Activated B cell treated with CpG ODN at 0.5 μM for 24 hours (primary cell): ENCODE data around the gene APOA1. TPM values are rescaled to one million over a fixed set of nuclear protein-coding genes. Genes with fewer than 3 reads are reported as not detected.

Source experiments
- ATAC-seq: fragments of 200-7000 bp; cut with Tn5 transposase; one replicate; pipeline ENCODE4 v1.10.0; 2021; ENCODE audit warnings: low read depth, mild to moderate bottlenecking, moderate library complexity
- CTCF ChIA-PET: fragments of 350-600 bp; sonication (Branson Sonifier 250); formaldehyde crosslinking; loops from one replicate; lab custom pipeline; 2021; ENCODE audit warnings: antibody characterized with exemption; lab: Charles Lee
- POLR2A ChIA-PET: fragments of 350-600 bp; sonication (Branson Sonifier 250); formaldehyde crosslinking; loops from one replicate; lab custom pipeline; 2021; ENCODE audit warnings: antibody characterized with exemption; lab: Charles Lee
- DNase-seq: peaks from one replicate; pipeline ENCODE4 v3.0.0; 2022
- H3K27ac Mint-ChIP-seq: one replicate; pipeline ENCODE4 v1.8.0; 2020; ENCODE audit warnings: mixed read lengths
- H3K27me3 Mint-ChIP-seq: one replicate; pipeline ENCODE4 v1.8.0; 2021; ENCODE audit warnings: mixed read lengths
- H3K36me3 Mint-ChIP-seq: one replicate; pipeline ENCODE4 v1.8.0; 2021; ENCODE audit warnings: low read depth, mixed read lengths
- H3K4me1 Mint-ChIP-seq: one replicate; pipeline ENCODE4 v1.8.0; 2021; ENCODE audit warnings: mixed read lengths
- H3K4me3 Mint-ChIP-seq: one replicate; pipeline ENCODE4 v1.8.0; 2020; ENCODE audit warnings: mild to moderate bottlenecking, mixed read lengths
- H3K9me3 Mint-ChIP-seq: one replicate; pipeline ENCODE4 v1.8.0; 2020; ENCODE audit warnings: mixed read lengths
- intact Hi-C: fragments of 100-400 bp; cut with micrococcal nuclease; formaldehyde crosslinking; loops from one replicate; pipeline ENCODE4 v1.15.1; 2024
- total RNA-seq: library from RNA; stranded (reverse); gene quantifications from 2 replicates; pipeline ENCODE4 v1.2.3, GENCODE V29; 2022
- TF ChIP-seq, protein P1 (sequence below): fragments of 200-600 bp; IDR thresholded peaks from one replicate; pipeline ENCODE4 v1.8.0; 2022; ENCODE audit warnings: antibody characterized with exemption, mild to moderate bottlenecking

APOA1 gene
- total RNA-seq, 1 donor from 2014 or later, result 0.31 TPM

DNA sequence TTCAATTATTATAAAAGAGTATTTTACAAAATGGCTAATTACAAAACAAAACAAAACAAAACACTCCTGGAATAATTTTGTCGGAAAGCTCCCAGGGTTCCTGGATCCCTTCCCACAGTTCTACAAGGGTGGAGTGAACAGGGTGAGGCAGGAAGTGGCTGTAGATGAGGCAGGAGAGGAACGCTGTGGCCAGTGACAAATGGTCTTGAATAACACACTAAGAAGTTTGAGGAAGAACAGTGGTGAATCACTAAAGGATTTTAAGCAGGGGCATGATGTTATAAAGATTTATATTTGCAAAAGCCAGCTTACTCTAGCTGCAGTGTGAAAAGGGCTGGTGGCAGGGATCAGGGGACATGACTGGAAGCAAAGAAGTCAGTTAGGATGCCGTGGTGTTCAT is 33.8 kb upstream of the APOA1 start:
- CTCF ChIA-PET, result no interaction called here
- Mint-ChIP-seq H3K4me3 (no peak overlapping the region), H3K9me3 (no peaks in the 10 kb centered on the region), H3K27ac (no peak overlapping the region), H3K27me3 (no peaks in the 10 kb centered on the region), H3K4me1 (no peaks in the 10 kb centered on the region), H3K36me3 (peaks cover 93% of the 10 kb centered on the region)
- TF ChIP-seq, protein P1, sequence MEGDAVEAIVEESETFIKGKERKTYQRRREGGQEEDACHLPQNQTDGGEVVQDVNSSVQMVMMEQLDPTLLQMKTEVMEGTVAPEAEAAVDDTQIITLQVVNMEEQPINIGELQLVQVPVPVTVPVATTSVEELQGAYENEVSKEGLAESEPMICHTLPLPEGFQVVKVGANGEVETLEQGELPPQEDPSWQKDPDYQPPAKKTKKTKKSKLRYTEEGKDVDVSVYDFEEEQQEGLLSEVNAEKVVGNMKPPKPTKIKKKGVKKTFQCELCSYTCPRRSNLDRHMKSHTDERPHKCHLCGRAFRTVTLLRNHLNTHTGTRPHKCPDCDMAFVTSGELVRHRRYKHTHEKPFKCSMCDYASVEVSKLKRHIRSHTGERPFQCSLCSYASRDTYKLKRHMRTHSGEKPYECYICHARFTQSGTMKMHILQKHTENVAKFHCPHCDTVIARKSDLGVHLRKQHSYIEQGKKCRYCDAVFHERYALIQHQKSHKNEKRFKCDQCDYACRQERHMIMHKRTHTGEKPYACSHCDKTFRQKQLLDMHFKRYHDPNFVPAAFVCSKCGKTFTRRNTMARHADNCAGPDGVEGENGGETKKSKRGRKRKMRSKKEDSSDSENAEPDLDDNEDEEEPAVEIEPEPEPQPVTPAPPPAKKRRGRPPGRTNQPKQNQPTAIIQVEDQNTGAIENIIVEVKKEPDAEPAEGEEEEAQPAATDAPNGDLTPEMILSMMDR, result no peak
- intact Hi-C loops, result no loop called here
- DNase-seq (no peak), ATAC-seq (no peak)
- POLR2A ChIA-PET, result no interaction called here

DNA sequence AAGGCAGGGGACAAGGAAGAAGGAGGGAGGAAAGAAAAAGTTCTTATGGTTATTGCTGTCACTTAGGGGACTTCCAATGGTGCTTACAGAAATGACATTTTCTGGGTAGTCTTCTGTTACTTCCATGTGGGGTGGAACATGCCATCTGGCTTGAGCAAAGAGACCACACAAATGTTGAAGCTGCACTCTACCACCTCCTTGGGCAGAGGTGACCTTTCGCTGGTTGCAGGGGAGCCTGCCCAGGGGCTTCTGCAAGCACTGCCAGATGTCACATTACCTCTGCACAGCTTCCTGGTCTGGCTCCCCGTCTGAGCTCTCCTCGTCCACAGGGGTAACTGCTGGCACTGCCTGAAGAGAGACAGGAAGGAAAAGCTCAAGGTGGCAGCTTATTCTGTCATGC is 32.6 kb upstream of the APOA1 start:
- TF ChIP-seq, protein P1, result no peak
- DNase-seq (no peak), ATAC-seq (no peak)
- Mint-ChIP-seq H3K27me3 (no peaks in the 10 kb centered on the region), H3K36me3 (peaks cover 96% of the 10 kb centered on the region), H3K4me3 (no peak overlapping the region), H3K9me3 (no peaks in the 10 kb centered on the region), H3K27ac (peak overlapping the region; percentile 12), H3K4me1 (no peaks in the 10 kb centered on the region)
- ChIA-PET CTCF (interaction anchor here (0.9 to 1.0 kb wide), 2 partner anchors 229 to 237 kb away, joined by 3 read pairs; no protein-coding TSS in a partner anchor), POLR2A (no interaction called here)
- intact Hi-C loops, result no loop called here

DNA sequence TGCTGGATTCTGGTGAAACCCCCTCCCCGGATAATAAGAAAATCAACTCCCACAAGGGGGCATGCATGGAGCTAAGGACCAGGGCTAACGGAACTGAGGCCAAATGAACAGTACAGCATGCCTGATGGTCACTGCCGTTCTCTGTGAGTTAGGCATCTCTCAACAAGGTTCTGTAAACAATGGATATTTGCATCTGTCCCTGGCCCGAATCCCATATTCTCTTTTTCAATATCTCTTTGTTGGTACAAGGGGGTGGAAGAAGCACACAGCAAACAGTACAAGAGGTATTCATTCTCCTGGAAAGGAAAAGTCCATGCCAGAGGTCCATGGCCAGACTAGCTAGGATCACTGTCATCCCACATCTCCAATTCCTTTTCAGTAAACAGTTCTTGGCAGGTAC is 32.2 kb upstream of the APOA1 start:
- ATAC-seq (no peak), DNase-seq (no peak)
- Mint-ChIP-seq H3K9me3 (no peaks in the 10 kb centered on the region), H3K27me3 (no peaks in the 10 kb centered on the region), H3K4me1 (no peaks in the 10 kb centered on the region), H3K27ac (no peak overlapping the region), H3K36me3 (peaks cover 95% of the 10 kb centered on the region), H3K4me3 (no peak overlapping the region)
- ChIA-PET POLR2A (interaction anchor here (0.6 kb wide), 1 partner anchor 275 kb away, joined by 3 read pairs; no protein-coding TSS in a partner anchor), CTCF (interaction anchor here (0.9 to 1.0 kb wide), 2 partner anchors 230 to 237 kb away, joined by 3 read pairs; no protein-coding TSS in a partner anchor)
- intact Hi-C loops, result no loop called here
- TF ChIP-seq, protein P1, result no peak

DNA sequence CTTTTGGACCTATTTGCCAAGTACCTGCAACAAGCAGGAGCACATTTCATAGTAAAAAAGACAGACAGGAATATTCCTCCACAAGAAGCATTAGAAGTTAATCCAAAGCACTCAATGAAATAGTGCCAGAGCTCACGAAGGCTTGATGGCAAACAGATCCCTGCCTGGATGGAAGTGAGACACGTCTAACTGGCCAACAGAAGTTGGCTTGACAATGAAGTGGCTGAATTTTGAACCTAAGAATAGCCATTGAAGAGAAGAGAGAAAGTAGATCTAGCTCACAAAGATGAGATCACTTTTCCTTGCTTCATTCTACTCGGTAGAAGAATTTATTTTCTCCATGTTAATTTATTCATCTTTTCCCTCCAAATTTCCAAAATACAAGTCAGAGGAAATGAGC is 30.6 kb upstream of the APOA1 start:
- CTCF ChIA-PET, result no interaction called here

DNA sequence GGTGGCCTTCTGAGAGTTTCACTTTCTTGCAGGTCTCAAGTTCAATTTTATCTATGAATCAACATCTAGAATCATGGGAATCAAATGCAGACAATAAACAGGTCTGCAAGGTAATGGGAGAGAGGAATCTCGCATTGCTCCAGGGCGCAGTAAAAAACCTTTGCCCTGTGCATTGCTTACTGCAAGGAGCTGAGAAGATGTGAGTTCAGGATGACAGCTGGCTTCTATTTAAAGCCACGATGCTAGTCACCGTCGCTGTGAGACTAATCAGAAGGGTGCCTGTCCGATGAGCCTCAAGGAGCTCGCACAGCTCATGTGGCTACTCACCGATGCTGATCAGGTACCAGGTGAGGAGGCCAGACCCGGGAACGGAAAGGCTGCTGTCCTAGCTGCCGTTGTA is 30.2 kb upstream of the APOA1 start:
- intact Hi-C loops, result no loop called here
- no peak for DNase-seq
- H3K27ac Mint-ChIP-seq, result no peak overlapping the region
- no peaks in the 10 kb centered on the region for H3K27me3 Mint-ChIP-seq
- no peak overlapping the region for H3K4me3 Mint-ChIP-seq
- ChIA-PET POLR2A (no interaction called here), CTCF (no interaction called here)
- peaks cover 93% of the 10 kb centered on the region for H3K36me3 Mint-ChIP-seq
- ATAC-seq, result no peak
- H3K4me1 Mint-ChIP-seq, result no peaks in the 10 kb centered on the region
- H3K9me3 Mint-ChIP-seq, result no peaks in the 10 kb centered on the region
- TF ChIP-seq, protein P1, result no peak

More for the DNA sequence above, 30.6 kb upstream of the APOA1 start:
- no peak overlapping the region for H3K4me3 Mint-ChIP-seq
- DNase-seq, result no peak
- TF ChIP-seq, protein P1, result no peak
- intact Hi-C loops, result no loop called here
- POLR2A ChIA-PET, result no interaction called here
- no peaks in the 10 kb centered on the region for H3K9me3 Mint-ChIP-seq
- peaks cover 95% of the 10 kb centered on the region for H3K36me3 Mint-ChIP-seq
- H3K4me1 Mint-ChIP-seq, result no peaks in the 10 kb centered on the region
- H3K27me3 Mint-ChIP-seq, result no peaks in the 10 kb centered on the region
- no peak for ATAC-seq
- H3K27ac Mint-ChIP-seq, result no peak overlapping the region
